GM06990 (cell line): ENCODE results near the gene CRYAA.

Source experiments
- DNase-seq: peaks from one replicate; pipeline ENCODE4 v3.0.0-alpha.2; 2011; ENCODE audit not compliant: insufficient read length; ENCODE audit errors: extremely low read depth
- H3K27me3 ChIP-seq: replicated peaks from 2 replicates; pipeline ENCODE4 v1.6.0; 2011; ENCODE audit warnings: low read length; ENCODE audit not compliant: control insufficient read depth, insufficient read depth
- H3K36me3 ChIP-seq: 2 replicates; pipeline ENCODE4 v1.5.1; 2011; ENCODE audit warnings: low read length; ENCODE audit not compliant: control insufficient read depth, insufficient read depth
- H3K4me3 ChIP-seq: replicated peaks from 2 replicates; pipeline ENCODE4 v1.5.1; 2011; ENCODE audit warnings: low read depth, mild to moderate bottlenecking, control low read depth, low read length
- TF ChIP-seq, protein P1 (sequence below): IDR thresholded peaks from 2 replicates; pipeline ENCODE4 v1.5.1; 2011; ENCODE audit warnings: low read length, control low read depth, mild to moderate bottlenecking, inconsistent platforms; ENCODE audit not compliant: insufficient read depth, poor library complexity, severe bottlenecking

Gene CRYAA

DNA sequence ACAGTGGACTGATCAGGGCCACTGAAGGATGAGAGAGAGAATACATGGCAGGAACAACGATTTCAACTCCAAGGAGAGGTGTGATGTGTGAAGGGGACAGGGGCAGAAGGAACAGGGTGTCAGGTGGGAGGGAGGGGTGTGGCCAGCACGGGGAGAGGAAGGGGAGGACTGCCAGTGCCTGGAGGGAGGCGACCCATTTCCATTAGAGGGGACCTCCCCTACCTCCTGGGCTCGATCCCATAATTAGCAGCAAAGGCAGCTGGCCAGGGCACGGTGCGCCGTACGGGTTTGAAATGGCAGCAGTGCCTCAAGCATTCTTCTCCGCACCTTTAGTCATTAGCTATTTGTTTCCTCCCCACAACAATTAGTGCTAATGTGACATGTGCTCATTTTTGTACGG is 22.7 kb downstream of the CRYAA start:
- no peaks in the 10 kb centered on the region for H3K27me3 ChIP-seq
- no peak for DNase-seq
- no peak overlapping the region for H3K4me3 ChIP-seq
- no peaks in the 10 kb centered on the region for H3K36me3 ChIP-seq
- TF ChIP-seq, protein P1, sequence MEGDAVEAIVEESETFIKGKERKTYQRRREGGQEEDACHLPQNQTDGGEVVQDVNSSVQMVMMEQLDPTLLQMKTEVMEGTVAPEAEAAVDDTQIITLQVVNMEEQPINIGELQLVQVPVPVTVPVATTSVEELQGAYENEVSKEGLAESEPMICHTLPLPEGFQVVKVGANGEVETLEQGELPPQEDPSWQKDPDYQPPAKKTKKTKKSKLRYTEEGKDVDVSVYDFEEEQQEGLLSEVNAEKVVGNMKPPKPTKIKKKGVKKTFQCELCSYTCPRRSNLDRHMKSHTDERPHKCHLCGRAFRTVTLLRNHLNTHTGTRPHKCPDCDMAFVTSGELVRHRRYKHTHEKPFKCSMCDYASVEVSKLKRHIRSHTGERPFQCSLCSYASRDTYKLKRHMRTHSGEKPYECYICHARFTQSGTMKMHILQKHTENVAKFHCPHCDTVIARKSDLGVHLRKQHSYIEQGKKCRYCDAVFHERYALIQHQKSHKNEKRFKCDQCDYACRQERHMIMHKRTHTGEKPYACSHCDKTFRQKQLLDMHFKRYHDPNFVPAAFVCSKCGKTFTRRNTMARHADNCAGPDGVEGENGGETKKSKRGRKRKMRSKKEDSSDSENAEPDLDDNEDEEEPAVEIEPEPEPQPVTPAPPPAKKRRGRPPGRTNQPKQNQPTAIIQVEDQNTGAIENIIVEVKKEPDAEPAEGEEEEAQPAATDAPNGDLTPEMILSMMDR, result no peak

DNA sequence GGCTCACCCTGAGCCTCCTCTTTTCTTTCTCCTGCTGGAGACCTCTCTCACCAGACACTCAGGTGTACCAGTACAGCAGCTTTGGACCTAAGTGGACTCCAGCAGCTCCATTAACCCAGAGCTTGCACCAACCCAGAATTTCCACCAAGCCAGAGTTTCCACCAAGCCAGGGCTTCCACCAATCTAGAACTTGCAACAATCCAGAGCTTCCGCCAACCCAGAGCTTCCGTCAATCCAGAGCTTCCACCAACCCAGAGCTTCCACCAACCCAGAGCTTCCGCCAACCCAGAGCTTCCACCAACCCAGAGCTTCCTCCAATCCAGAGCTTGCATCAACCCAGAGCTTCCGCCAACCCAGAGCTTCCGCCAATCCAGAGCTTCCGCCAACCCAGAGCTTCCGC is 23.2 kb downstream of the CRYAA start:
- H3K36me3 ChIP-seq, result no peaks in the 10 kb centered on the region
- no peaks in the 10 kb centered on the region for H3K27me3 ChIP-seq
- TF ChIP-seq, protein P1, result no peak
- DNase-seq, result no peak
- H3K4me3 ChIP-seq, result no peak overlapping the region

DNA sequence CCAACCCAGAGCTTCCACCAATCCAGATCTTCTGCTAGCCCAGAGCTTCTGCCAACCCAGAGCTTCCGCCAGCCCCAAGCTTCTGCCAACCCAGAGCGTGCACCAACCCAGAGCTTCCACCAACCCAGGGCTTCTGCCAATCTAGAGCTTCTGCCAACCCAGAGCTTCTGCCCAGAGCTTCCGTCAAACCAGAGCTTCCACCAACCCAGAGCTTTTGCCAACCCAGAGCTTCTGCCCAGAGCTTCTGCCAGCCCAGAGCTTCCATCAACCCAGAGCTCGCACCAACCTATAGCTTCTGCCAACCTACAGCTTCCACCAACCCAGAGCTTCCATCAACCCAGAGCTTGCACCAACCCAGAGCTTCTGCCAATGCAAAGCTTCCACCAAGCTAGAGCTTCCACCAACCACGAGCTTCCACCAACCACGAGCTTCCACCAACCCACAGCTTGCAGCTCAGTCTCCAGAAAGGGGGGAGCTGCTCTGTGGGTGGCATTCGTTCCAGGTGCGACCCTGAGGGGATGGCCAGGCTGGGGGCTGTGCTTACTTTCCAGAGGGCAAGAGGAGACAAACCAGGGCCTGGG is 23.8 kb downstream of the CRYAA start:
- DNase-seq, result no peak
- no peak overlapping the region for H3K4me3 ChIP-seq
- H3K36me3 ChIP-seq, result no peaks in the 10 kb centered on the region
- no peaks in the 10 kb centered on the region for H3K27me3 ChIP-seq
- TF ChIP-seq, protein P1, result no peak

DNA sequence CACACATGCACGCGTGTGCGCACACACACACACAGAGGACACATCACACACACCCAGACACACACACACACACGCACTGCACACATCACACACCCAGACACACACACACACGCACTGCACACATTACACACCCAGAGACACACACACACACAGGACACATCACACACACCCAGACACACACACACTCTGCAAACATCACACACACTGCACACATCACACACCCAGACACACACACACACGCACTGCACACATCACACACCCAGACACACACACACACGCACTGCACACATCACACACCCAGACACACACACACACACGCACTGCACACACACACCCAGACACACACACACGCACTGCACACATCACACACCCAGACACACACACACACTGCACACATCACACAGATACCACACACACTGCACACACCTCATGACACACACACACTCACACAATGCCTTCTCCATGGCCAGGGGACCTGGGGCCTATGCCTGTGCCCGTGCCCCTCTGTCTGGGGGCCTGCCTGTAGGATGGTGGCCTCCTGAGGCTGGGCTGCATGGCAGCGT is 24.4 kb downstream of the CRYAA start:
- no peak overlapping the region for H3K4me3 ChIP-seq
- no peak for DNase-seq
- H3K36me3 ChIP-seq, result no peaks in the 10 kb centered on the region
- TF ChIP-seq, protein P1, result no peak
- no peaks in the 10 kb centered on the region for H3K27me3 ChIP-seq

DNA sequence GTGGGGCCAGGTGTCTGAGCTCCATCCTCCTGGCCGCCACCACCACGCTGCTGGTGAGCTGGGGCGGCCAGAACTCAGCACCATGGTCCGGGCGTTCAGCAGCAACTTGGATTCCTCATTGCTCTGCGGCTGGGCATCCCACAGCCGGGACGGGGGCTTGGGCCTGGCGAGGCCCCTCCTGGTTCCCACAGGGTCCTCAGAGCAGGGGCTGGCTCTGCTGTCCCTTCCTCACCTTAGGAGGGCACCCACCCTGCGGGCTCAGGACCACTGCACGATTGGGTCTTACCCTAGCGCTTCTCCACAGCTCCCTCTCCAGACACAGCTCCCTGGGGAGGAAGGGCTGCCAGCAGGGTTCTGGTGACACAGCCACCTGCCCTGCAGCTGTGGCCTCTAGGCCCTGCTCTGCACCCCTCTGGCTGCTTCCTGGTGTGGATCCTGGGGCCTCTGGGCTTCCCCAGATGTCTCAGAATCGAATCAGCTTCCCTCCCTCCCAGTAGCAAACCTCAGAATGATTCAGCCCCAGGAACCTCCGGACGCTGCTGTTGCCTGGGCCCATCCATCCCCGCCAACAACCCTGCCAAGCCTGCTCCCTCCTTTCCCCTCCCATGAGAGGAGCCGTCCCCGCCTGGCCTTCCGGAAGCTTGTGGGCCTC is 25.0 kb downstream of the CRYAA start:
- DNase-seq, result no peak
- no peak overlapping the region for H3K4me3 ChIP-seq

More for the DNA sequence above, 25.0 kb downstream of the CRYAA start:
- H3K27me3 ChIP-seq, result no peaks in the 10 kb centered on the region
- H3K36me3 ChIP-seq, result no peaks in the 10 kb centered on the region
- TF ChIP-seq, protein P1, result no peak
